A204.1 (cell line): Measurements from ENCODE around the gene FCHSD2.
A peak's percentile ranks its signal among the peaks of the same experiment; 100 is the strongest.
"Not testable (repeated sequence)": the region's sequence is repeated elsewhere in the genome, so short reads cannot be mapped to it uniquely, and the experiment has no call there.

Source experiments
- FAIRE-seq: peaks from 2 replicates; lab custom pipeline; 2012; peaks lifted over from hg19 to GRCh38; lab: Jason Lieb, UNC

Gene FCHSD2

GRCh38 chr11:72920001-72920400 is 222.1 kb downstream of the FCHSD2 start:
- FAIRE-seq, result no peak

GRCh38 chr11:72918851-72919250 is 223.3 kb downstream of the FCHSD2 start:
- FAIRE-seq, result no peak

- FAIRE-seq, result no peak
Measured at GRCh38 chr11:72912253-72912652, 229.9 kb downstream of the FCHSD2 start.

GRCh38 chr11:72909558-72910388 is 232.3 kb downstream of the FCHSD2 start:
- FAIRE-seq, result not testable (repeated sequence)

GRCh38 chr11:72908032-72908676 is 234.0 kb downstream of the FCHSD2 start:
- no peak for FAIRE-seq

- no peak for FAIRE-seq
Measured at GRCh38 chr11:72904016-72904415, 238.1 kb downstream of the FCHSD2 start.

GRCh38 chr11:72901374-72901773 is 240.7 kb downstream of the FCHSD2 start:
- no peak for FAIRE-seq

GRCh38 chr11:72900013-72900412 is 242.1 kb downstream of the FCHSD2 start:
- FAIRE-seq, result no peak

GRCh38 chr11:72899238-72899637 is 242.9 kb downstream of the FCHSD2 start:
- FAIRE-seq, result no peak

GRCh38 chr11:72897506-72897905 is 244.6 kb downstream of the FCHSD2 start:
- no peak for FAIRE-seq

GRCh38 chr11:72896431-72896830 is 245.7 kb downstream of the FCHSD2 start:
- FAIRE-seq, result no peak

- FAIRE-seq, result no peak
Measured at GRCh38 chr11:72890881-72891280, 251.2 kb downstream of the FCHSD2 start.

- no peak for FAIRE-seq
Measured at GRCh38 chr11:72886619-72887018, 255.5 kb downstream of the FCHSD2 start.

- FAIRE-seq, result no peak
Measured at GRCh38 chr11:72885749-72886609, 256.1 kb downstream of the FCHSD2 start.

GRCh38 chr11:72876147-72876546 is 266.0 kb downstream of the FCHSD2 start:
- no peak for FAIRE-seq

- no peak for FAIRE-seq
Measured at GRCh38 chr11:72875736-72876135, 266.4 kb downstream of the FCHSD2 start.

- FAIRE-seq, result no peak
Measured at GRCh38 chr11:72872012-72872411, 270.1 kb downstream of the FCHSD2 start.

- FAIRE-seq, result no peak
Measured at GRCh38 chr11:72871119-72871518, 271.0 kb downstream of the FCHSD2 start.

- no peak for FAIRE-seq
Measured at GRCh38 chr11:72869831-72870230, 272.3 kb downstream of the FCHSD2 start.

- no peak for FAIRE-seq
Measured at GRCh38 chr11:72867970-72868369, 274.1 kb downstream of the FCHSD2 start.

GRCh38 chr11:72864702-72865655 is 277.1 kb downstream of the FCHSD2 start:
- peak; percentile 29 for FAIRE-seq

GRCh38 chr11:72863916-72864315 is 278.2 kb downstream of the FCHSD2 start:
- no peak for FAIRE-seq
